H1 (cell line): ENCODE data around the gene CST8. TPM values are rescaled to one million over a fixed set of nuclear protein-coding genes. Genes with fewer than 3 reads are reported as not detected.

Experiments used
- CTCF ChIA-PET: fragments of 300-600 bp; sonication (Branson Sonifier 250); formaldehyde crosslinking; loops from one replicate; lab custom pipeline; 2021; ENCODE audit not compliant: partially characterized antibody; lab: Charles Lee
- POLR2A ChIA-PET: fragments of 300-600 bp; sonication (Branson Sonifier 250); formaldehyde crosslinking; loops from one replicate; lab custom pipeline; 2021; ENCODE audit warnings: inconsistent platforms; ENCODE audit not compliant: partially characterized antibody; lab: Charles Lee
- DNase-seq, 2 experiments: peaks; one replicate each; pipeline versions ENCODE4 v3.0.0 to v3.0.0-alpha.2; 2010 to 2022; ENCODE audit warnings: low spot score in 2 of 2, low read depth in 1 of 2, mixed read lengths in 1 of 2
- FAIRE-seq: peaks from 2 replicates; lab custom pipeline; 2011; peaks lifted over from hg19 to GRCh38; lab: Jason Lieb, UNC
- H2AFZ ChIP-seq: 2 replicates; pipeline ENCODE4 v1.8.1; 2012; ENCODE audit warnings: low read length, inconsistent platforms
- H2AK5ac ChIP-seq: 2 replicates; pipeline ENCODE4 v1.6.1; 2013; ENCODE audit warnings: low read depth, low read length
- H2BK120ac ChIP-seq: replicated peaks from 2 replicates; pipeline ENCODE3; 2013; ENCODE audit warnings: low read depth, low read length, inconsistent platforms
- H2BK12ac ChIP-seq: 2 replicates; pipeline ENCODE4 v1.6.1; 2013; ENCODE audit warnings: low read depth, low read length
- H2BK15ac ChIP-seq: 2 replicates; pipeline ENCODE4 v1.6.1; 2013; ENCODE audit warnings: low read length
- H2BK20ac ChIP-seq: 2 replicates; pipeline ENCODE4 v1.6.1; 2013; ENCODE audit warnings: low read length
- H2BK5ac ChIP-seq: 2 replicates; pipeline ENCODE4 v1.6.1; 2013; ENCODE audit warnings: low read depth, low read length
- H3K14ac ChIP-seq: 2 replicates; pipeline ENCODE4 v1.6.1; 2013; ENCODE audit warnings: inconsistent platforms; ENCODE audit not compliant: insufficient read length
- H3K18ac ChIP-seq: 2 replicates; pipeline ENCODE4 v1.6.1; 2013; ENCODE audit warnings: low read length; ENCODE audit errors: extremely low read depth
- H3K23ac ChIP-seq: 2 replicates; pipeline ENCODE4 v1.6.1; 2013; ENCODE audit warnings: inconsistent platforms; ENCODE audit not compliant: insufficient read length
- H3K23me2 ChIP-seq: 2 replicates; pipeline ENCODE4 v1.6.1; 2013; ENCODE audit warnings: low read depth, low read length
- H3K27ac ChIP-seq: 2 replicates; pipeline ENCODE4 v1.6.1; 2011; ENCODE audit warnings: low read depth, low read length, inconsistent platforms
- H3K27me3 ChIP-seq, 4 experiments: replicated peaks in 1 of 4; 1 replicate in 1 of 4; 2 replicates in 3 of 4; pipeline versions ENCODE4 v1.6.1 to v1.8.1; 2011 to 2013; ENCODE audit warnings: low read length in 3 of 4, mild to moderate bottlenecking in 3 of 4, inconsistent platforms in 2 of 4, mixed read lengths in 2 of 4, moderate library complexity in 1 of 4; ENCODE audit not compliant: control insufficient read depth in 3 of 4, insufficient read depth in 3 of 4; ENCODE audit errors: extremely low read depth in 1 of 4
- H3K36me3 ChIP-seq, 4 experiments: 2 replicates each; pipeline versions ENCODE4 v1.6.1 to v1.8.1; 2011 to 2013; ENCODE audit warnings: mild to moderate bottlenecking in 4 of 4, low read length in 3 of 4, moderate library complexity in 2 of 4, control low read depth in 1 of 4, inconsistent platforms in 1 of 4; ENCODE audit not compliant: insufficient read depth in 4 of 4, control insufficient read depth in 2 of 4
- H3K4ac ChIP-seq: replicated peaks from 2 replicates; pipeline ENCODE3; 2013; ENCODE audit warnings: low read length, low read depth, mixed read lengths, inconsistent platforms; ENCODE audit not compliant: insufficient read length
- H3K4me1 ChIP-seq, 4 experiments: replicated peaks in 1 of 4; 1 replicate in 1 of 4; 2 replicates in 3 of 4; pipeline versions ENCODE4 v1.6.1 to v1.8.1; 2011 to 2013; ENCODE audit warnings: low read length in 3 of 4, inconsistent platforms in 2 of 4, mixed read lengths in 1 of 4; ENCODE audit not compliant: insufficient read depth in 4 of 4, control insufficient read depth in 3 of 4
- H3K4me2 ChIP-seq, 2 experiments: 2 replicates each; pipeline versions ENCODE4 v1.6.1 to v1.8.1; 2011 to 2013; ENCODE audit warnings: low read depth in 2 of 2, low read length in 2 of 2, control low read depth in 1 of 2, inconsistent platforms in 1 of 2, mild to moderate bottlenecking in 1 of 2; ENCODE audit not compliant: insufficient read depth in 1 of 2
- H3K4me3 ChIP-seq, 4 experiments: fragments of 200-600, 300-600 bp in 1 of 4; sonication (generic), shearing (Covaris generic), sonication (Bioruptor Twin) in 1 of 4; 2 replicates each; pipeline versions ENCODE4 v1.5.1 to v1.8.1; 2011 to 2016; ENCODE audit warnings: low read length in 4 of 4, low read depth in 3 of 4, control low read depth in 2 of 4, inconsistent platforms in 2 of 4, mild to moderate bottlenecking in 2 of 4, mixed read lengths in 1 of 4, moderate library complexity in 1 of 4; ENCODE audit not compliant: insufficient read depth in 2 of 4; ENCODE audit errors: extremely low read depth in 1 of 4
- H3K56ac ChIP-seq: replicated peaks from 2 replicates; pipeline ENCODE3; 2013; ENCODE audit warnings: low read depth, mild to moderate bottlenecking, mixed read lengths, low read length, inconsistent platforms; ENCODE audit not compliant: insufficient read length
- H3K79me1 ChIP-seq: 2 replicates; pipeline ENCODE4 v1.6.1; 2013; ENCODE audit warnings: low read depth, low read length, control low read depth
- H3K79me2 ChIP-seq, 2 experiments: 2 replicates each; pipeline versions ENCODE4 v1.6.1 to v1.8.1; 2012 to 2013; ENCODE audit warnings: low read length in 2 of 2, mild to moderate bottlenecking in 2 of 2, inconsistent platforms in 1 of 2; ENCODE audit not compliant: insufficient read depth in 2 of 2, control insufficient read depth in 1 of 2
- H3K9ac ChIP-seq, 4 experiments: replicated peaks in 1 of 4; 1 replicate in 1 of 4; 2 replicates in 3 of 4; pipeline versions ENCODE4 v1.6.1 to v1.8.1; 2011 to 2013; ENCODE audit warnings: low read depth in 3 of 4, low read length in 3 of 4, control low read depth in 2 of 4, mild to moderate bottlenecking in 2 of 4, moderate library complexity in 2 of 4, inconsistent platforms in 1 of 4; ENCODE audit errors: extremely low read depth in 1 of 4
- H3K9me3 ChIP-seq, 2 experiments: 2 replicates each; pipeline versions ENCODE4 v1.6.1 to v1.8.1; 2012 to 2013; ENCODE audit warnings: mild to moderate bottlenecking in 2 of 2, moderate library complexity in 2 of 2, control low read depth in 1 of 2, inconsistent platforms in 1 of 2, low read depth in 1 of 2, low read length in 1 of 2, mixed read lengths in 1 of 2; ENCODE audit not compliant: insufficient read depth in 2 of 2
- H4K20me1 ChIP-seq, 2 experiments: replicated peaks in 1 of 2; 2 replicates each; pipeline versions ENCODE3 to v1.8.1; 2011 to 2013; ENCODE audit warnings: inconsistent platforms in 2 of 2, low read length in 2 of 2, mild to moderate bottlenecking in 1 of 2; ENCODE audit not compliant: insufficient read depth in 2 of 2, control insufficient read depth in 1 of 2
- H4K5ac ChIP-seq: 2 replicates; pipeline ENCODE4 v1.6.1; 2013; ENCODE audit warnings: low read length, low read depth, mixed read lengths, inconsistent platforms; ENCODE audit not compliant: insufficient read length
- H4K8ac ChIP-seq: 2 replicates; pipeline ENCODE4 v1.8.0; 2013; ENCODE audit warnings: mild to moderate bottlenecking, moderate library complexity, low read length, inconsistent platforms; ENCODE audit not compliant: insufficient read depth; ENCODE audit errors: extremely low read depth
- H4K91ac ChIP-seq: replicated peaks from 2 replicates; pipeline ENCODE3; 2013; ENCODE audit warnings: low read length, mixed read lengths, inconsistent platforms; ENCODE audit not compliant: insufficient read length
- BACH1 ChIP-seq: IDR thresholded peaks from 2 replicates; pipeline ENCODE4 v1.6.1; 2012; ENCODE audit warnings: low read length, improper control_type of control experiment
- CREB1 ChIP-seq: IDR thresholded peaks from 2 replicates; pipeline ENCODE4 v1.6.1; 2012; ENCODE audit warnings: inconsistent platforms
- GTF2F1 ChIP-seq: IDR thresholded peaks from 2 replicates; pipeline ENCODE4 v1.6.1; 2012; ENCODE audit warnings: low read depth, low read length, improper control_type of control experiment, borderline replicate concordance
- POU5F1 ChIP-seq: IDR thresholded peaks from 2 replicates; pipeline ENCODE4 v1.6.1; 2011; ENCODE audit warnings: low read depth, mild to moderate bottlenecking, low read length, moderate library complexity
- RAD21 ChIP-seq, 2 experiments: IDR thresholded peaks in 1 of 2; conservative IDR thresholded peaks in 1 of 2; 2 replicates each; pipeline ENCODE4 v1.6.1; 2011; ENCODE audit warnings: low read depth in 2 of 2, low read length in 2 of 2, improper control_type of control experiment in 1 of 2, inconsistent platforms in 1 of 2, mild to moderate bottlenecking in 1 of 2, moderate library complexity in 1 of 2
- WGBS, 2 experiments: shearing (Covaris generic) in 1 of 2; methylation state at CpG; one replicate each; pipeline versions ENCODE4 v1.1.6 to v1.1.7; 2013 to 2015; ENCODE audit warnings: low lambda C conversion rate in 2 of 2, mixed read lengths in 2 of 2, inconsistent platforms in 1 of 2, low coverage in 1 of 2, missing lambda C conversion rate in 1 of 2; ENCODE audit not compliant: insufficient replicate concordance in 2 of 2, insufficient coverage in 1 of 2, insufficient read length in 1 of 2; ENCODE audit errors: extremely low coverage in 1 of 2, missing lambda C conversion rate in 1 of 2; 5-methylcytosine and 5-hydroxymethylcytosine counted together
- polyA plus RNA-seq, 7 experiments: library from polyadenylated mRNA; depleted of rRNA in 3 of 7; stranded (reverse) in 5 of 7; unstranded in 2 of 7; fragments of >200 nt in 5 of 7; fragments of 200-250 nt in 2 of 7; gene quantifications; 1 replicate in 5 of 7; 2 replicates in 1 of 7; 4 replicates in 1 of 7; pipeline versions ENCODE4 v1.2.1 to v1.2.3, GENCODE V29; 2011 to 2013; ENCODE audit warnings: missing spikeins in 2 of 7, mixed read lengths in 2 of 7
- total RNA-seq: library from RNA; stranded (reverse); fragmentation: NEBNext Ultra II Directional; extraction: Animal tissue kit (Norgen Biotek cat#: 25700); gene quantifications from 2 replicates; pipeline ENCODE4 v1.2.1, GENCODE V29; 2021

CST8 gene
- total and polyA plus RNA-seq, 2 of the 8 experiments (the other 6 are each of a cell fraction or from before 2014, with no cell fraction given) = not detected

DNA sequence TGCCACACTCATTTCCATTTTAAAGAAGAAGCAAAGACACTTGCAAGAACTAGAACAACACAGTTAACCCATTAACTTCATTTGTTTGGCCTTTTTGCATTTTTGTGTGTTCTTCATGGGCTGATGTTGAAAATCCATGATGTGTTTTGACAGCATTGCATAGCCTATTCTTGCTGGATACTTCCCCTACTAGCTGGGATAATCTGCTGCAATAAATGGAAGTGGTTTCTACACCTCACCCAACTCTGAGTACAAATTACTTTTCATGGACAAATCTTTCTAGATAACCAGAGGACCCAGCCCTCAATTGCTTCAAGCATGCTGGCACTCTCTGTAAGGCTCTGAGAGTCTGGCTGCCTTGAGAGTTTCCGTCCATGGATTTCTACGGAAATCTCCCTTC lies 50.9 kb downstream of the CST8 start:
- no peak overlapping the region for H2BK5ac ChIP-seq
- no peak overlapping the region for H3K18ac ChIP-seq
- no peaks in the 10 kb centered on the region for H3K36me3 ChIP-seq
- H3K4me2 ChIP-seq = no peak overlapping the region
- H2BK12ac ChIP-seq = no peak overlapping the region
- H3K9me3 ChIP-seq = no peaks in the 10 kb centered on the region
- FAIRE-seq (no peak), DNase-seq (no peak)
- no peak overlapping the region for H3K27ac ChIP-seq
- no peak overlapping the region for H2AK5ac ChIP-seq
- POLR2A ChIA-PET = no interaction called here
- 92% methylated on average over 2 of the region's 2 CpGs; no CpG with 5 or more reads in 1 of the 2 experiments for WGBS, 2 experiments
- H3K9ac ChIP-seq = no peak overlapping the region
- no peak overlapping the region for H4K8ac ChIP-seq
- no peaks in the 10 kb centered on the region for H4K20me1 ChIP-seq
- no peak overlapping the region for H3K14ac ChIP-seq
- H3K4me1 ChIP-seq = peaks cover 0 to 5% (median 2%) of the 10 kb centered on the region in 4 experiments; a peak in 2 of 7 replicates
- H3K27me3 ChIP-seq = no peaks in the 10 kb centered on the region
- no peak overlapping the region for H2BK120ac ChIP-seq
- H2AFZ ChIP-seq = 0 out of 2 replicates have a peak overlapping the region, but pooled peaks have one; percentile 20
- H3K23me2 ChIP-seq = no peaks in the 10 kb centered on the region
- CTCF ChIA-PET = interaction anchor here (1.2 kb wide), 1 partner anchor 34 kb away, joined by 3 read pairs; no protein-coding TSS in a partner anchor
- no peaks in the 10 kb centered on the region for H3K79me2 ChIP-seq
- H2BK20ac ChIP-seq = no peak overlapping the region
- H3K4ac ChIP-seq = no peak overlapping the region
- no peak overlapping the region for H3K56ac ChIP-seq
- TF ChIP-seq RAD21 (IDR thresholded peaks at IDR 0.05 in 1 of 2, conservative IDR thresholded peaks at IDR 0.05 in 1 of 2; ENCODE audit: low read depth in 2 of 2, low read length in 2 of 2) (no peak), POU5F1 (no peak), CREB1 (no peak), GTF2F1 (no peak), BACH1 (no peak)
- peak overlapping the region; percentile 26 for H4K91ac ChIP-seq
- no peak overlapping the region for H2BK15ac ChIP-seq
- H3K4me3 ChIP-seq = no peak overlapping the region
- no peak overlapping the region for H3K23ac ChIP-seq
- no peak overlapping the region for H4K5ac ChIP-seq
- H3K79me1 ChIP-seq = no peaks in the 10 kb centered on the region
